CD8-positive, alpha-beta memory T cell (primary cell): ENCODE measurements around the gene CDC37. TPM values are rescaled to one million over a fixed set of nuclear protein-coding genes. Genes with fewer than 3 reads are reported as not detected.
A peak's percentile ranks its signal among the peaks of the same experiment; 100 is the strongest.

Experiments
- CTCF ChIA-PET: fragments of 350-600 bp; sonication (Branson Sonifier 250); formaldehyde crosslinking; loops from one replicate; lab custom pipeline; 2021; ENCODE audit warnings: antibody characterized with exemption; lab: Charles Lee
- POLR2A ChIA-PET: fragments of 350-600 bp; sonication (Branson Sonifier 250); formaldehyde crosslinking; loops from one replicate; lab custom pipeline; 2021; ENCODE audit warnings: antibody characterized with exemption; lab: Charles Lee
- DNase-seq, 5 donors: peaks; one replicate each; pipeline versions ENCODE4 v3.0.0 to v3.0.0-alpha.2; 2020 to 2022; ENCODE audit warnings: mixed read lengths in 1 of 5
- H3K27ac ChIP-seq: one replicate; pipeline ENCODE4 v1.7.0; 2013; ENCODE audit warnings: low read depth, mild to moderate bottlenecking, low read length, moderate library complexity
- H3K27me3 ChIP-seq: 2 replicates; pipeline ENCODE4 v1.7.0; 2013; ENCODE audit warnings: low read length, mild to moderate bottlenecking; ENCODE audit not compliant: insufficient read depth, poor library complexity, severe bottlenecking
- H3K36me3 ChIP-seq: 2 replicates; pipeline ENCODE4 v1.7.0; 2013; ENCODE audit warnings: mild to moderate bottlenecking, low read length, moderate library complexity; ENCODE audit not compliant: insufficient read depth
- H3K4me1 ChIP-seq: 2 replicates; pipeline ENCODE4 v1.7.0; 2013; ENCODE audit warnings: mild to moderate bottlenecking, low read length, moderate library complexity; ENCODE audit not compliant: insufficient read depth
- H3K4me3 ChIP-seq: 2 replicates; pipeline ENCODE4 v1.7.0; 2013; ENCODE audit warnings: mild to moderate bottlenecking, low read length
- H3K9me3 ChIP-seq: 2 replicates; pipeline ENCODE4 v1.7.0; 2013; ENCODE audit warnings: mild to moderate bottlenecking, low read length
- H3K27ac Mint-ChIP-seq, 8 donors: one replicate each; pipeline ENCODE4 v1.8.0; 2020 to 2021; ENCODE audit warnings: mixed read lengths in 8 of 8, mild to moderate bottlenecking in 6 of 8, inconsistent platforms in 3 of 8, moderate library complexity in 3 of 8
- H3K27me3 Mint-ChIP-seq, 2 donors: one replicate each; pipeline ENCODE4 v1.8.0; 2020 to 2021; ENCODE audit warnings: mixed read lengths in 2 of 2, mild to moderate bottlenecking in 1 of 2, moderate library complexity in 1 of 2
- H3K36me3 Mint-ChIP-seq, 3 donors: one replicate each; pipeline ENCODE4 v1.8.0; 2020 to 2021; ENCODE audit warnings: mixed read lengths in 3 of 3, inconsistent platforms in 1 of 3, mild to moderate bottlenecking in 1 of 3
- H3K4me1 Mint-ChIP-seq, 3 donors: one replicate each; pipeline ENCODE4 v1.8.0; 2020 to 2021; ENCODE audit warnings: mixed read lengths in 3 of 3, inconsistent platforms in 1 of 3, mild to moderate bottlenecking in 1 of 3
- H3K4me3 Mint-ChIP-seq, 7 donors: one replicate each; pipeline ENCODE4 v1.8.0; 2020 to 2021; ENCODE audit warnings: mixed read lengths in 7 of 7, mild to moderate bottlenecking in 6 of 7, moderate library complexity in 4 of 7, inconsistent platforms in 2 of 7
- H3K9me3 Mint-ChIP-seq, 5 donors: one replicate each; pipeline ENCODE4 v1.8.0; 2020 to 2022; ENCODE audit warnings: mixed read lengths in 5 of 5, mild to moderate bottlenecking in 3 of 5, moderate library complexity in 2 of 5, inconsistent platforms in 1 of 5
- polyA plus RNA-seq: library from polyadenylated mRNA; unstranded; fragments of 300-500 nt; fragmentation: Illumina TruSeq; gene quantifications from one replicate; pipeline ENCODE4 v1.2.3, GENCODE V29; 2021
- total RNA-seq, 2 experiments: library from RNA; stranded (reverse); gene quantifications; one replicate each; pipeline ENCODE4 v1.2.3, GENCODE V29; 2021

CDC37 gene
- total and polyA plus RNA-seq, 3 experiments from 2014 or later = 100 to 277 (median 273) TPM

- H3K9me3 Mint-ChIP-seq = peaks cover 0 to 4% (median 2%) of the 10 kb centered on the region in 5 donors
- CTCF ChIA-PET = interaction anchor here (28.4 kb wide), 1 partner anchor 23 kb away, joined by 788 read pairs; the partner anchor contains the start of genes CDC37 and PDE4A
- no peaks in the 10 kb centered on the region for H3K36me3 ChIP-seq
- POLR2A ChIA-PET = no interaction called here
- H3K9me3 ChIP-seq = no peaks in the 10 kb centered on the region
- peaks cover 0 to 4% (median 0%) of the 10 kb centered on the region in 3 donors for H3K36me3 Mint-ChIP-seq
- H3K4me1 ChIP-seq = peaks cover 40% of the 10 kb centered on the region
- peak overlapping the region; percentile 10 to 81 (median 65) for H3K4me3 Mint-ChIP-seq
- H3K4me3 ChIP-seq = peak overlapping the region; percentile 45
- peak overlapping the region; percentile 51 for H3K27ac ChIP-seq
- no peak for DNase-seq
- H3K27ac Mint-ChIP-seq = peak overlapping the region; percentile 77 to 94 (median 91)
- peaks cover 46 to 65% (median 48%) of the 10 kb centered on the region in 3 donors for H3K4me1 Mint-ChIP-seq
- peaks cover 5 to 8% of the 10 kb centered on the region in 2 donors for H3K27me3 Mint-ChIP-seq
- H3K27me3 ChIP-seq = peaks cover 4% of the 10 kb centered on the region
These were observed 29.4 kb upstream of the CDC37 start for GRCh38 chr19:10432736-10433130.

DNA sequence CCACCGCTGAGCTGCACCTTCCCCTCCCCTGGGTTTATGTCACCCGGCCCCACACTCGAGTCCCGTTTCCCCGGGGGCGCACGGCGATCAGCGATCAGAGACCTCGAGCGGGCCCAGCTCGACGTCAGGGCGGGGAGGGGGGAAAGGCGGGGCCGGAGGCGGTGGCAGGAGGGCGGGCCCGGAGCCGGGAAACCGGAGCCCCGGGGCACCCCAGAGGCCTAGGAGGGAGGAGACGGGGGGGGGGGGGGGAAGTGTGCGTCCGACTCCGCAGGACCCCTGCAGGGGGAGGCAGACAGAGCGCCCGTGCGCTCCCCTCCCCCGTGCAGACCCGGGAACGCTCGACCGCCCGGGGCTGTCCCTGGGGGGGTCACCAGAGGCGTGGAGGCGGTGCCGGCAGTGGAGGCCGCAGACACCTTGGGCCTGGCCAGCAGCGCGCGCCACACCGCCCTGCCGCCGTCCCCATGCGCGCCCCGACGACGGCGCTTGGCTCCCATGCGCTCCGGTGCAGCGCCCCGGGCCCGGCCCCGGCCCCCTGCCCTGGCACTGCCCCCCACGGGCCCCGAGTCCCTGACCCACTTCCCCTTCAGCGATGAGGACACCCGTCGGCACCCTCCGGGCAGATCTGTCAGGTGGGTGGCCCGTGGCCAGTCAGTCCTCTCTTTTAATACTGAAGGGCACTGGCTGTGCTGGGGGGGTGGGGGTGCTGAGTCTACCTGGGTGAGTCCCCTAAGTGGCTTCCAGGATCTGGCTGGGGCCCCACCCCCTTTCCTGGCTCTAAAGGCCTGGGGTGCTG, 28.8 kb upstream of the CDC37 start:
- CTCF ChIA-PET = interaction anchor here (28.4 kb wide), 1 partner anchor 22 kb away, joined by 788 read pairs; the partner anchor contains the start of genes CDC37 and PDE4A
- Mint-ChIP-seq H3K27me3 (peaks cover 5 to 8% of the 10 kb centered on the region in 2 donors), H3K36me3 (peaks cover 0 to 4% (median 0%) of the 10 kb centered on the region in 3 donors), H3K27ac (peak overlapping the region; percentile 90 to 100 (median 99)), H3K9me3 (peaks cover 0 to 4% (median 2%) of the 10 kb centered on the region in 5 donors), H3K4me1 (peaks cover 52 to 71% (median 53%) of the 10 kb centered on the region in 3 donors), H3K4me3 (peak overlapping the region; percentile 71 to 95 (median 89))
- peak; percentile 61 to 86 (median 74) for DNase-seq
- peaks cover 45% of the 10 kb centered on the region for H3K4me1 ChIP-seq
- H3K27ac ChIP-seq = peak overlapping the region; percentile 85
- POLR2A ChIA-PET = interaction anchor here (0.6 to 1.0 kb wide), 3 partner anchors 16 to 274 kb away, joined by 3 to 5 read pairs (median 4); no protein-coding TSS in a partner anchor
- H3K27me3 ChIP-seq = peaks cover 4% of the 10 kb centered on the region
- peak overlapping the region; percentile 45 for H3K4me3 ChIP-seq
- H3K36me3 ChIP-seq = no peaks in the 10 kb centered on the region
- no peaks in the 10 kb centered on the region for H3K9me3 ChIP-seq

DNA sequence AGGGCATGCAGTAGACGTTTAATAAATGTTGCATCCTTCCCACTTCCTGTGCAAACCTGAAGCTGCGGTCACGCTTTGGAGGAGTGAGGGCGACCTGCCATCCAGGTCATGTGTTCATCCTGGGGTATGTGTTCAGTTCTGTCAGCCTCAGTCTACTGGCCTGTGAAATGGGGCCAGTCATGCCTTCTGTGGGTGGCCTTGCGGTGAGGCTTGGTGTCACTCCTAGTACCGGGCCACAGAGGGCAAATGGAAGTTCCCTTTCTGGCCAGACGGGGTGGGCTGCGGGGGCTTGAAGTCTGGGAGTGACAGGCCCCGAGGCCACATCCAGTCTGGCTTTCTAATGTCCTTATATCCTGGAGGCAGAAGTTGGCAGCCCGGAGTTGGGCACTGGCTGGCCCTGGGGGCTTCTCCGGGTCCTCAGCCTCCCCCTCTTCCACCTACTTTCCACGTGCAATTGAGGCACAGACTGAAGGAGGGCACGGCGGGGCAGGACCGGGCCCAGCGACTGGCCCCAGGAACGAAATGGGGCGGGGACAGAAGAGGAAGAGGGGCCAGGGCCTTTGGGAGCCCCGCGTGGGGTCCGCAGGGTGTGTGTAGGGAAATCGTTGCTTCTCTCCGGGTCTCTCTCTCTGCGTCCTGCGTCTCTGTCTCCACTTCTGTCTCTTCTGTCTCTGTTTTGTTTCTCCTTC, 28.1 kb upstream of the CDC37 start:
- H3K4me1 ChIP-seq = peaks cover 45% of the 10 kb centered on the region
- POLR2A ChIA-PET = interaction anchor here (0.5 to 1.0 kb wide), 4 partner anchors 15 to 1127 kb away, joined by 3 to 5 read pairs (median 4); partner anchors contain the start of gene ELOF1
- Mint-ChIP-seq H3K36me3 (peaks cover 0 to 4% (median 0%) of the 10 kb centered on the region in 3 donors), H3K27ac (peak overlapping the region; percentile 90 to 100 (median 99)), H3K9me3 (peaks cover 0 to 4% (median 2%) of the 10 kb centered on the region in 5 donors), H3K4me3 (peak overlapping the region; percentile 71 to 95 (median 89)), H3K27me3 (peaks cover 5 to 8% of the 10 kb centered on the region in 2 donors), H3K4me1 (peaks cover 55 to 76% (median 55%) of the 10 kb centered on the region in 3 donors)
- CTCF ChIA-PET = interaction anchor here (28.4 kb wide), 1 partner anchor 21 kb away, joined by 788 read pairs; the partner anchor contains the start of genes CDC37 and PDE4A
- peak overlapping the region; percentile 57 for H3K4me3 ChIP-seq
- H3K27ac ChIP-seq = peak overlapping the region; percentile 85
- H3K36me3 ChIP-seq = no peaks in the 10 kb centered on the region
- peaks cover 4% of the 10 kb centered on the region for H3K27me3 ChIP-seq
- no peaks in the 10 kb centered on the region for H3K9me3 ChIP-seq
- DNase-seq = peak in 4 of 5 donors; percentile 55 to 81 (median 69)

GRCh38 chr19:10430505-10431253, 27.3 kb upstream of the CDC37 start:
- peaks cover 4% of the 10 kb centered on the region for H3K27me3 ChIP-seq
- H3K9me3 ChIP-seq = no peaks in the 10 kb centered on the region
- H3K27ac Mint-ChIP-seq = peak overlapping the region; percentile 94 to 100 (median 99)
- no peaks in the 10 kb centered on the region for H3K36me3 ChIP-seq
- H3K9me3 Mint-ChIP-seq = peaks cover 0 to 4% (median 2%) of the 10 kb centered on the region in 5 donors
- DNase-seq = no peak
- CTCF ChIA-PET = interaction anchor here (28.4 kb wide), 1 partner anchor 21 kb away, joined by 788 read pairs; the partner anchor contains the start of genes CDC37 and PDE4A
- peaks cover 5 to 8% of the 10 kb centered on the region in 2 donors for H3K27me3 Mint-ChIP-seq
- peaks cover 49% of the 10 kb centered on the region for H3K4me1 ChIP-seq
- peak overlapping the region; percentile 57 for H3K4me3 ChIP-seq
- peak overlapping the region; percentile 85 for H3K27ac ChIP-seq
- H3K4me1 Mint-ChIP-seq = peaks cover 58 to 78% (median 59%) of the 10 kb centered on the region in 3 donors
- H3K36me3 Mint-ChIP-seq = peaks cover 0 to 4% (median 0%) of the 10 kb centered on the region in 3 donors
- H3K4me3 Mint-ChIP-seq = peak overlapping the region; percentile 71 to 95 (median 89)
- POLR2A ChIA-PET = interaction anchor here (0.5 kb wide), 1 partner anchor 1128 kb away, joined by 3 read pairs; the partner anchor contains the start of gene ELOF1

- peaks cover 66 to 89% (median 72%) of the 10 kb centered on the region in 3 donors for H3K4me1 Mint-ChIP-seq
These were observed 25.6 kb upstream of the CDC37 start for GRCh38 chr19:10428996-10429381.

GRCh38 chr19:10427169-10427568, 23.8 kb upstream of the CDC37 start:
- no peak overlapping the region for H3K4me3 ChIP-seq
- POLR2A ChIA-PET = interaction anchor here (0.6 to 1.2 kb wide), 3 partner anchors 10 to 1149 kb away, joined by 3 to 7 read pairs (median 6); no protein-coding TSS in a partner anchor
- H3K9me3 Mint-ChIP-seq = peaks cover 0 to 4% (median 2%) of the 10 kb centered on the region in 5 donors
- peak overlapping the region in 2 of 7 donors; percentile 28 to 89 for H3K4me3 Mint-ChIP-seq
- DNase-seq = no peak
- CTCF ChIA-PET = interaction anchor here (2.3 to 28.4 kb wide), 3 partner anchors 10 to 38 kb away, joined by 7 to 788 read pairs (median 14); partner anchors contain the start of genes CDC37 and PDE4A
- no peaks in the 10 kb centered on the region for H3K9me3 ChIP-seq
- H3K27me3 ChIP-seq = peaks cover 13% of the 10 kb centered on the region
- no peak overlapping the region for H3K27ac ChIP-seq
- H3K27ac Mint-ChIP-seq = peak overlapping the region; percentile 39 to 99 (median 96)
- no peaks in the 10 kb centered on the region for H3K36me3 ChIP-seq
- H3K4me1 ChIP-seq = peaks cover 68% of the 10 kb centered on the region
- peaks cover 0 to 4% (median 1%) of the 10 kb centered on the region in 3 donors for H3K36me3 Mint-ChIP-seq
- peaks cover 64 to 85% (median 72%) of the 10 kb centered on the region in 3 donors for H3K4me1 Mint-ChIP-seq
- H3K27me3 Mint-ChIP-seq = peaks cover 8 to 13% of the 10 kb centered on the region in 2 donors

More at GRCh38 chr19:10428996-10429381, 25.6 kb upstream of the CDC37 start:
- ChIA-PET POLR2A (interaction anchor here (0.9 to 1.4 kb wide), 3 partner anchors 11 to 139 kb away, joined by 3 to 14 read pairs (median 8); no protein-coding TSS in a partner anchor), CTCF (interaction anchor here (1.2 to 28.4 kb wide), 3 partner anchors 8 to 38 kb away, joined by 3 to 788 read pairs (median 14); partner anchors contain the start of genes CDC37 and PDE4A)
- Mint-ChIP-seq H3K9me3 (peaks cover 0 to 4% (median 2%) of the 10 kb centered on the region in 5 donors), H3K36me3 (peaks cover 0 to 4% (median 1%) of the 10 kb centered on the region in 3 donors), H3K4me3 (peak overlapping the region in 4 of 7 donors; percentile 34 to 86 (median 66)), H3K27me3 (peaks cover 5 to 7% of the 10 kb centered on the region in 2 donors), H3K27ac (peak overlapping the region; percentile 93 to 99 (median 98))
- no peaks in the 10 kb centered on the region for H3K9me3 ChIP-seq
- H3K27ac ChIP-seq = peak overlapping the region; percentile 76
- H3K27me3 ChIP-seq = peaks cover 4% of the 10 kb centered on the region
- H3K36me3 ChIP-seq = no peaks in the 10 kb centered on the region
- peaks cover 66% of the 10 kb centered on the region for H3K4me1 ChIP-seq
- DNase-seq = no peak
- H3K4me3 ChIP-seq = no peak overlapping the region
